HTERT RPE-1 (cell line): Measurements from ENCODE around the gene TPRN.

Source experiments
- in situ Hi-C: fragments of 300-500 bp; cut with MboI; formaldehyde crosslinking; loops from 4 replicates; pipeline ENCODE4 v1.14.3; 2020; ENCODE audit warnings: low sequenced_read_pairs

The TPRN gene

GRCh38 chr9:137226338-137227053 lies 26.0 kb upstream of the TPRN start:
- in situ Hi-C loops: no loop called here

GRCh38 chr9:137225699-137226331 lies 25.3 kb upstream of the TPRN start:
- in situ Hi-C loops: no loop called here

- in situ Hi-C loops: no loop called here
These were observed 24.5 kb upstream of the TPRN start, which contains the start of gene CYSRT1 for GRCh38 chr9:137224830-137225694. Gene CYSRT1 (plus strand): TSS chr9:137225174. CDS start chr9:137225622, 448 bp downstream.

- in situ Hi-C loops: no loop called here
These were observed 22.8 kb upstream of the TPRN start for GRCh38 chr9:137223078-137223970.

- in situ Hi-C loops: no loop called here
These were observed 21.9 kb upstream of the TPRN start, which contains the start of gene RNF208 for GRCh38 chr9:137222190-137223077. Gene RNF208 (minus strand): TSS chr9:137222240. CDS start chr9:137221212, 1,028 bp downstream.

- in situ Hi-C loops: no loop called here
These were observed 21.1 kb upstream of the TPRN start for GRCh38 chr9:137221506-137222111.

- in situ Hi-C loops: no loop called here
These were observed 20.6 kb upstream of the TPRN start for GRCh38 chr9:137221095-137221505.

GRCh38 chr9:137220317-137221094 lies 20.0 kb upstream of the TPRN start:
- in situ Hi-C loops: no loop called here

GRCh38 chr9:137219757-137220316 lies 19.3 kb upstream of the TPRN start:
- in situ Hi-C loops: no loop called here

- in situ Hi-C loops: no loop called here
These were observed 18.3 kb upstream of the TPRN start for GRCh38 chr9:137218754-137219271.

- in situ Hi-C loops: no loop called here
These were observed 17.7 kb upstream of the TPRN start for GRCh38 chr9:137218212-137218753.

- in situ Hi-C loops: no loop called here
These were observed 17.0 kb upstream of the TPRN start for GRCh38 chr9:137217276-137218211.

GRCh38 chr9:137216188-137216965 lies 15.8 kb upstream of the TPRN start:
- in situ Hi-C loops: no loop called here

GRCh38 chr9:137215196-137215986 lies 14.8 kb upstream of the TPRN start:
- in situ Hi-C loops: no loop called here

- in situ Hi-C loops: no loop called here
These were observed 14.1 kb upstream of the TPRN start for GRCh38 chr9:137214620-137215019.
